ENCODE data around the gene CDH24. TPM values are rescaled to one million over a fixed set of nuclear protein-coding genes. Genes with fewer than 3 reads are reported as not detected.

CDH24 gene
- total RNA-seq, 1 experiment from 2014 or later: 14.8 TPM

- Histone ChIP-seq H2AFZ (ENCODE audit: low read length) (no peak overlapping the region), H3K9ac (ENCODE audit: low read length) (no peak overlapping the region), H3K9me3 (ENCODE audit: low read length) (no peaks in the 10 kb centered on the region), H4K20me1 (ENCODE audit: low read length) (no peaks in the 10 kb centered on the region), H3K4me2 (ENCODE audit: low read length) (no peak overlapping the region), H3F3A (ENCODE audit: low read length, unreplicated experiment) (peaks cover 5% of the 10 kb centered on the region), H3K27ac (ENCODE audit: low read length) (no peak overlapping the region), H3K4me3 (ENCODE audit: low read length) (no peak overlapping the region), H3K27me3 (ENCODE audit: low read length) (no peaks in the 10 kb centered on the region), H3K4me1 (ENCODE audit: insufficient read depth, low read length) (peaks cover 8% of the 10 kb centered on the region), H3K9me2 (replicated peaks; ENCODE audit: low read length) (no peaks in the 10 kb centered on the region), H3K79me2 (ENCODE audit: low read length) (no peaks in the 10 kb centered on the region), H3K36me3 (ENCODE audit: low read depth, low read length) (peaks cover 4% of the 10 kb centered on the region; the same call in 1 of the 2 replicates)
- no TSS peak for BruUV-seq (replicated peaks)
- no peak for TF ChIP-seq CTCF (conservative IDR thresholded peaks at IDR 0.05; ENCODE audit: low read depth, low read length)
- TF ChIP-seq EZH2 (IDR thresholded peaks at IDR 0.05; ENCODE audit: low read length, unreplicated experiment): no peak
- no peak for TF ChIP-seq EZH2phosphoT487 (IDR thresholded peaks at IDR 0.05; ENCODE audit: borderline replicate concordance, low read length)
- ChIA-PET POLR2A (ENCODE audit: unreplicated experiment) (no interaction called here), CTCF (interaction anchor here (1.4 kb wide), 1 partner anchor 69 kb away, joined by 5 read pairs; no protein-coding TSS in a partner anchor)
- DNase-seq (no peak), ATAC-seq (no peak)
- intact Hi-C loops (cut with micrococcal nuclease): no loop called here
These were observed 2.2 kb downstream of the CDH24 start for GRCh38 chr14:23055147-23055550.

GRCh38 chr14:23054000-23054811 lies 3.1 kb downstream of the CDH24 start:
- no TSS peak for BruUV-seq (replicated peaks)
- POLR2A ChIA-PET (ENCODE audit: unreplicated experiment): no interaction called here
- H3K4me1 ChIP-seq (ENCODE audit: insufficient read depth, low read length): peaks cover 8% of the 10 kb centered on the region
- intact Hi-C loops (cut with micrococcal nuclease): no loop called here
- no peak overlapping the region for H3K9ac ChIP-seq (ENCODE audit: low read length)
- DNase-seq (no peak), ATAC-seq (no peak)
- no peak overlapping the region for H3K4me2 ChIP-seq (ENCODE audit: low read length)
- TF ChIP-seq EZH2phosphoT487 (IDR thresholded peaks at IDR 0.05; ENCODE audit: borderline replicate concordance, low read length) (no peak), CTCF (conservative IDR thresholded peaks at IDR 0.05; ENCODE audit: low read depth, low read length) (peak; percentile 28; the same call in 1 of the 2 replicates), EZH2 (IDR thresholded peaks at IDR 0.05; ENCODE audit: low read length, unreplicated experiment) (no peak)
- H3K36me3 ChIP-seq (ENCODE audit: low read depth, low read length): peaks cover under 1% of the 10 kb centered on the region; the same call in 1 of the 2 replicates
- H3K27me3 ChIP-seq (ENCODE audit: low read length): no peaks in the 10 kb centered on the region
- H4K20me1 ChIP-seq (ENCODE audit: low read length): no peaks in the 10 kb centered on the region
- no peak overlapping the region for H3K4me3 ChIP-seq (ENCODE audit: low read length)
- peaks cover 5% of the 10 kb centered on the region for H3F3A ChIP-seq (ENCODE audit: low read length, unreplicated experiment)
- no peaks in the 10 kb centered on the region for H3K9me2 ChIP-seq (replicated peaks; ENCODE audit: low read length)
- CTCF ChIA-PET: interaction anchor here (1.2 to 1.4 kb wide), 2 partner anchors 68 kb away, joined by 3 to 5 read pairs; no protein-coding TSS in a partner anchor
- no peaks in the 10 kb centered on the region for H3K9me3 ChIP-seq (ENCODE audit: low read length)
- H3K27ac ChIP-seq (ENCODE audit: low read length): no peak overlapping the region
- H3K79me2 ChIP-seq (ENCODE audit: low read length): no peaks in the 10 kb centered on the region
- no peak overlapping the region for H2AFZ ChIP-seq (ENCODE audit: low read length)

GRCh38 chr14:23053426-23053825 lies 3.9 kb downstream of the CDH24 start:
- ATAC-seq (no peak), DNase-seq (no peak)
- Histone ChIP-seq H3K4me3 (ENCODE audit: low read length) (no peak overlapping the region), H3K9ac (ENCODE audit: low read length) (no peak overlapping the region), H3K9me3 (ENCODE audit: low read length) (no peaks in the 10 kb centered on the region), H2AFZ (ENCODE audit: low read length) (no peak overlapping the region), H3K27ac (ENCODE audit: low read length) (no peak overlapping the region), H3K9me2 (replicated peaks; ENCODE audit: low read length) (no peaks in the 10 kb centered on the region), H3K79me2 (ENCODE audit: low read length) (no peaks in the 10 kb centered on the region), H4K20me1 (ENCODE audit: low read length) (no peaks in the 10 kb centered on the region), H3K4me1 (ENCODE audit: insufficient read depth, low read length) (peaks cover 8% of the 10 kb centered on the region), H3K4me2 (ENCODE audit: low read length) (no peak overlapping the region), H3F3A (ENCODE audit: low read length, unreplicated experiment) (no peaks in the 10 kb centered on the region), H3K36me3 (ENCODE audit: low read depth, low read length) (no peaks in the 10 kb centered on the region), H3K27me3 (ENCODE audit: low read length) (no peaks in the 10 kb centered on the region)
- TF ChIP-seq CTCF (conservative IDR thresholded peaks at IDR 0.05; ENCODE audit: low read depth, low read length): no peak
- no peak for TF ChIP-seq EZH2 (IDR thresholded peaks at IDR 0.05; ENCODE audit: low read length, unreplicated experiment)
- no peak for TF ChIP-seq EZH2phosphoT487 (IDR thresholded peaks at IDR 0.05; ENCODE audit: borderline replicate concordance, low read length)
- ChIA-PET CTCF (interaction anchor here (1.2 to 2.1 kb wide), 2 partner anchors 59 to 67 kb away, joined by 3 to 11 read pairs; no protein-coding TSS in a partner anchor), POLR2A (ENCODE audit: unreplicated experiment) (no interaction called here)
- intact Hi-C loops (cut with micrococcal nuclease): no loop called here
- BruUV-seq (replicated peaks): no TSS peak

Measured in PC-3 (cell line).